ENCODE data around the gene CA5A. TPM values are rescaled to one million over a fixed set of nuclear protein-coding genes. Genes with fewer than 3 reads are reported as not detected.
A peak's percentile ranks its signal among the peaks of the same experiment; 100 is the strongest.
"Not testable (repeated sequence)": the region's sequence is repeated elsewhere in the genome, so short reads cannot be mapped to it uniquely, and the experiment has no call there.

The CA5A gene
- total RNA-seq, 1 experiment from 2014 or later, result not detected

DNA sequence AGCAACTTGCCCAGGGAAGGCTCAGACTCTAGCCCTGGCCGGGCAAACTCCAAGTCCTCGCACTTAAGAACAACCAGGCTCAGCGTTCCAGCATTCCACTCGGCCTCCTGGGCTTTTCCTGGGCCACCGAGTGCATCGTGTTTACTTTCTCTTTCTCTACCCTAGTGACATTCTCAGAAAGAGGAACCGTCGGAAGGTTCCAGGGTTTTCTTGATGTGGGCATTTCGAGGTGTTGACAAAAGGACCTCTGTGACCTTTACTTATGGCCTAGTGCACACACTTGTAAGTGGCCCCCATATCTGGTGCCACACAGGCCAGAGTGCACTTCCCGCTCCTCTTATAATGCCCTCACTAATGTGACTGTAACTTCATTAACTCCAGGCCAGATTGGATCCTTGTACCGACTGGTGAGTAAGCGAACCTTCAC is 11.8 kb upstream of the CA5A start:
- no peak for DNase-seq (ENCODE audit: low read depth)

DNA sequence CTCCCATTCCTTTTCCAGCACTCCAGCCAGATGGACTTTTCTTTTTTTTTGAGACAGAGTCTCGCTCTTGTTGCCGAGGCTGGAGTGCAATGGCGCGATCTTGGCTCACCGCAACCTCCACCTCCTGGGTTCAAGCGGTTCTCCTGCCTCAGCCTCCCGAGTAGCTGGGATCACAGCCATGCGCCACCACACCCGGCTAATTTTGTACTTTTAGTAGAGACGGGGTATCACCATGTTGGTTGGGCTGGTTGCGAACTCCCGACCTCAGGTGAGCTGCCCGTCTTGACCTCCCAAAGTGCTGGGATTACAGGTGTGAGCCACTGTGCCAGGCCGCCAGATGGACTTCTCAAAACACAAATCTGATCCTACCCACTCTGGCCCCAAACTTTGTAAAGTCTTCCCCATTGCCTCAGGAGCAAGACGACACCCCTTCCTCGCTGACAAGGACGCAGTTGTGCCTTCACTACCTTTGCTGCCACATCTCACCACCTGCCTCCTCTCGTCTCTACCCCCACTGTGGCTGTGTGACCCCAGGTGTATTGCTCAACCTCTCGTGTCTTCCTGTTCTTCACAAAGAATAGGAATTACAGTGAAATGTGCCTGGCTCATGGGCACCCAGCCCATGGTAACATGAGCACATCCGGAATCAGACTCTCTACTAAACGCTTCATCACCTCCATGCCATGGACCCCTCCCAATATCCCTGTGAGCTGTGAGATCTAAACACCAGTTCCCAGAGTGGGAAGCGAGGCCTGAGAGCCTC is 11.2 kb upstream of the CA5A start:
- DNase-seq (ENCODE audit: low read depth), result no peak

DNA sequence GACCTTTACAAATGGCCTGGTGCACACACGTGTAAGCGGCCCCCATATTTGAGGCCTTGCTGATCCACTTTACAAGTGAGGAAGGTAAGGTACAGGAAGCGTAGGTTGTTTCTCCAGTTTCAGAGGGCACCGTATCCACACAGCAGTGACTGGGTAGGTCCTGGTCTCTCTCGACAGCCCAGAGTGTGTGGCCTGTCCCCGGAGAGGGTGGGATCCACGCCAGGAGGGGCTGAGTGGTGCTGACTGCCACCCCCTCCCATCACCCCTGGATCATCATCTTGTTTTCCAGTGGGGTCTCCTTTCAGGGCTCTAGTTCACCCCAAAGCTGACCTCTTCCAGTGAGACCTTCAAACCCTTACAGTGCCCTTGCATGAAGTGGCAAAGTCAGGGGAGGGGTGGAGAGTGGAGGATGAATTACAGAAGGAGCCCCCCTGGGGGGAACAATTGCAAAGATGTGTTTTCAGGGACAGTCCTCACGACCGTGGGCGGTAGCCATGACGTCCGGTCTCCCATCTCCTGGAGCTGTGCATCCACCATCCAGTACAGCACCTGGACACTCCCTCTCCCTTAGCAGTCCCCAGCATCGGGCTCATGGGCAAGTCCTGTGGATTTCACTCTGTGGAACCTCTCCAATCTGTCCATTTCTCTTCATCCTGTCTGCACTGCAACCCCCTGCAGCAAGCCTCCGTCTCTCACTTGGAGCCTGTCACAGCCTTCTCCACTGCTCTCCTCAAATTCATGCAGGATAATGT is 10.4 kb upstream of the CA5A start:
- DNase-seq (ENCODE audit: low read depth), result no peak

DNA sequence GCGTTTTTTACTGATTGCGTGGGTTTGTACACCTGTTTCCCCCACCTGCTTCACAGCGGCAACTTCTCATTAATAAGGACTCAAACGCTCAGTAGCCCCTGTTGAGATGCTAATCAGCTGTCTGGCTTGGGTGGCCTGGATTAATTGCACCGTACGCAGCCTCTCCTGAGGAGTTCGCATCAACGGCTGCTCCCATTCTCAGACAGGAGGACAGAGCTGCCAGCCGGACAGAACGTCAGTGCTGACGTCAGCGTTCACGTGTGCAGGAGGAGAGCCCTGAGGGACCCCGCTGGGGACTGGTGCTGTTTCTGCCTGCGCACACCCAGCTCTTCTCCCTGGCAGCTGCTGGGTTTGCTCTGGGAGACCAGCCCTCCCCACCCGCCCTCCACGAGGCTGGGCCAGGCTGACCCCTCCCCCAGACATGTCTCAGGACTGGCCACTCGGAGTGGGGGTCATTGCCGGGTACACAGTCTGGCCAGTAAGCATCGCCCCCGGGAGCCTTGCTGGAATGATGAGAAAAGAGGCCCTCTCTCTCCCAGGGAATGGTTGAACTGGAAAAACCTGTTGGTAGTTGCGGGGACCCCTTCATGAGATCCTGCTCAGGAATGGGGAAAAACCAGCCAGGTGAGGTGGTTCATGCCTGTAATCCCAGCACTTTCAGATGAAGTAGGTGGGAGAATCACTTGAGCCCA is 9.2 kb upstream of the CA5A start:
- DNase-seq (ENCODE audit: low read depth), result peak; percentile 33

DNA sequence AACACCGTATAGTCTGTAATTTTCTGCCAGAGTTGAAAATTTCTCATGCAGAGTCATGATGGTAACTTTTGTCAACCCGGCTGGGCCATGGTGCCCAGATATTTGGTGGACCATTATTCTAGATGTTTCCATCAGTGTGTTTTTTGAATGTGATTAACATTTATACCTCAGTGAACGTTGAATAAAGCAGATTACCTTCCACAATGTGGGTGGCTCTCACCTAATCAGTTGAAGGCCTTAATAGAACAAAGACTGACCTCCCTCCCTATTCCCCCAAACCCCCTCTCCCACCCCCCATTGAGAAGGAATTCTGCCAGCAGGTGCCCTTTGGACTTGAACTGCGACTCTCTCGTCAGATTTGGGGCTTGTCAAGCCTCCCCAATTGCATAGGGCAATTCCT is 6.4 kb upstream of the CA5A start:
- no peak for DNase-seq (ENCODE audit: low read depth)

DNA sequence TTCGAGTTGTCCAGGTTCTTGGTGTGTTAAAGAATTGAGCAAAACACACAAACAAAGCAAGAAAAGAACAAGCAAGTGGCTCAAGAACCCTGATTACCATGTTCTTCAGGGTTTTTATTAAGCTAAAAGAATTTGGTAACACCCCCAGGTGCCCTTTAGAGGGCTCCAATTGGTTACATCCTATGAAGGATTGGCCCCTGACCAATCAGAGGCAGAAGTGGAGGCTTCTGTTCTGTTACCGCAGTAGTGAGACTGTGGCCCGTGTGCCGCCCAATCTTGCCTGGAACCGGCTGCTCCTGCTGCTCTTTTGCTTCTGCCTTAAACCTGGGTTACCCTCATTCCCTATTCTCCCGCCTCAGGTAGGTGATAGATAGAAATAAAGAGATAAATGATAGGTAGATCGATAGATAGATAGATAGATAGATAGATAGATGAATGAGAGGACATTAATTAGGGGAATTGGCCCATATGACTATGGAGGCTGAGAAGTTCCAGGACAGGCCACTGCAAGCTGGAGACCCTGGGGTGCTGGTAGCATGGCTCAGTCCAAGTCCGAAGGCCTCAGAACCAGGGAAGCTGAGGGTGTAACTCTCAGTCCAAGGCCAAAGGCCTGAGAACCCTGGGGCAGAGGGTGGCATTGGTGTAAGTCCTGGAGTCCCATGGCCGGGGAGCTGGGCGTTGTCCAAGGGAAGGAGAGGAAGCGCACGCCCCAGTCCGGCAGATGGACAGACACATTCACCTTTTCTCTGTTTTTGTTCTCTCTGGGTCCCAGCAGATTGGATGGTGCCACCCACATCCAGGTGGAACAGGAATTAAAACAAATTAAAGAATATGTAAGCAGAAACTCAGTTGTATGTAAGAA is 3.5 kb upstream of the CA5A start:
- no peak for DNase-seq (ENCODE audit: low read depth)

DNA sequence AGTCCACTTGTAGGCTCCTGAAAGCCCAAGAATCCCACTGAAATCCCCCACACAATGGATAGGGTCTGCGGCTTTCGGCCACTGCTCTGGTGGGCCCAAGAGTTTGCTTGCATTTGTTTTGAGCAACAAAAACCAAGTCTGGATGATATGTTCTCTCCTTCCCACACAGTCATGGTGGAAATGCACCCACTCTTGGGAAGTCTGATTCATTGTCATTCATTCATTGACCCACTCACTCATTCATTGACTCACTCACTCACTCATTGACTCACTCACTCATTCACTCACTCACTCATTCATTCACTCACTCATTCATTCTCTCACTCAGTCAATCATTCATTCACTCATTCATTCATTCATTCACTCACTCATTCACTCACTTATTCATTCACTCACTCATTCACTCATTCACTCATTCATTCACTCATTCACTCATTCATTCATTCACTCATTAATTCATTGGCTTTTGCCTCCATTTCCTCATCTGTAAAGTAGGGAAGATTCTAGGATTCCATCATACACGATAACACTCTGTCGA is 2.2 kb upstream of the CA5A start:
- no peak for DNase-seq (ENCODE audit: low read depth)

DNA sequence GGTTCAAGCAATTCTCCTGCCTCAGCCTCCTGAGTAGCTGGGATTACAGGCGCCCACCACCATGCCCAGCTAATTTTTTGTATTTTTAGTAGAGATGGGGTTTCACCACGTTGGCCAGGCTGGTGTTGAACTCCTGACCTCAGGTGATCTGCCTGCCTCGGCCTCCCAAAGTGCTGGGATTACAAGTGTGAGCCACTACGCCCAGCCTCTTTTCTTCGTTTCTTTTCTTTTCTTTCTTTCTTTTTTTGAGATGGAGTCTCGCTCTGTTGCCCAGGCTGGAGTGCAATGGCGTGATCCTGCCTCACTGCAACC is 858 bp upstream of the CA5A start:
- not testable (repeated sequence) for DNase-seq (ENCODE audit: low read depth)

DNA sequence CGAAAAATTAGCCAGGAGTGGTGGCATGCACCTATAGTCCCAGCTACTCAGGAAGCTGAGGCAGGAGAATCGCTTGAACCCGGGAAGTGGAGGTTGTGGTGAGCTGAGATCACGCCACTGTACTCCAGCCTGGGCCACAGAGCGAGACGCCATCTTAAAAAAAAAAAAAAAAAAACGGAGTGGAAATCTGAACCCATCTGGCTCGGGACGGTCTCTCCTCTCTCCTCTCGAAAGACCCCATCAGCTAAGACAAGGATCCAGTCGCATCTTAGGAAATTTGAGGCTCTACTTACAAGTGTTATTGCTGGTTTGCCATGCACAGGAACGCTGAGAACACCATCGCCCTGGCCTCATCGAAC is 334 bp downstream of the CA5A start:
- DNase-seq (ENCODE audit: low read depth), result not testable (repeated sequence)

DNA sequence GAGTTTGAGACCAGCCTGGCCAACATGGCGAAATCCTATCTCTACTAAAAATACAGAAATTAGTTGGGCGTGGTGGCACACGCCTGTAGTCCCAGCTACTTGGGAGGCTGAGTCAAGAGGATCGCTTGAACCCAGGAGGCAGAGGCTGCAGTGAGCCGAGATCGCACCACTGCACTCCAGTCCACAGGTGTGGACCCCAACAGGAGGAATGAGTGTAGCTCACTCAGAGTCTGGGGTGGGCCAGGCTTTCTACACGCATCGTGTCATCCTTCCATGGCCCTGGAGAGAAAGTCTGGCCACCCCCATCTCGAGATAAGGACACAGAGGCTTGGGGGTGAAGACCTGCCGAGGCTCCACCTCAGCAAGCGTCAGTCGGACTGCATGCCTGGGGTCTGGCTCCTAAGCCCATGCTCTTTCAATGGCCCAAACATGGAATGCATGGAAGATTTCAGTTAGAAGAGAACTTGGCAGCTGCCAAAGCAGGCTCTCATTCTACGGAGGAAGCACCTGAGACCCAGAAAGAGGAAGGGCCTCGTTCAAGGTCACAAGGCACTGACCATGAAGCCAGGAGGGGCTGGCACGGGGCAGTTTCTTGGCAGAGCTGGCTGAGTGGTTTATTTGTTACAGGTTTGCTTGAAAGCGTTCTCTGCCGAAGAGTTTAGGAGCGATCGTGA is 1.4 kb downstream of the CA5A start:
- not testable (repeated sequence) for DNase-seq (ENCODE audit: low read depth)

DNA sequence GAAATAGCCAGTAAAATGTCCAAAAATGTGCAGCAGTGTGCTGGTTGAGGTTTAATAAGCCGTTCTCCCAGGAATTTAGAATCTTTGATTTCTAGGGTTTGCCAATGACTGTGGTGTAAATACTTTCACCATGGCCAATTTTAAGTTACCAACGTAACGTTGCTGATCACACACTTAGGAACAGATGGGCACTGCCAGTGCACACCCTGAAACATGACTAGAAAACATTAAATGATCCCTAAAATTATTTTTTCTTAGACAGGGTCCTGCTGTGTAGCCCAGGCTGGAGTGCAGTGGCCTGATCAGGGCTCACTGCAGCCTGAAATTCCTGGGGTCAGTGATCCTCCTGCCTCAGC is 3.2 kb downstream of the CA5A start:
- no peak for DNase-seq (ENCODE audit: low read depth)

DNA sequence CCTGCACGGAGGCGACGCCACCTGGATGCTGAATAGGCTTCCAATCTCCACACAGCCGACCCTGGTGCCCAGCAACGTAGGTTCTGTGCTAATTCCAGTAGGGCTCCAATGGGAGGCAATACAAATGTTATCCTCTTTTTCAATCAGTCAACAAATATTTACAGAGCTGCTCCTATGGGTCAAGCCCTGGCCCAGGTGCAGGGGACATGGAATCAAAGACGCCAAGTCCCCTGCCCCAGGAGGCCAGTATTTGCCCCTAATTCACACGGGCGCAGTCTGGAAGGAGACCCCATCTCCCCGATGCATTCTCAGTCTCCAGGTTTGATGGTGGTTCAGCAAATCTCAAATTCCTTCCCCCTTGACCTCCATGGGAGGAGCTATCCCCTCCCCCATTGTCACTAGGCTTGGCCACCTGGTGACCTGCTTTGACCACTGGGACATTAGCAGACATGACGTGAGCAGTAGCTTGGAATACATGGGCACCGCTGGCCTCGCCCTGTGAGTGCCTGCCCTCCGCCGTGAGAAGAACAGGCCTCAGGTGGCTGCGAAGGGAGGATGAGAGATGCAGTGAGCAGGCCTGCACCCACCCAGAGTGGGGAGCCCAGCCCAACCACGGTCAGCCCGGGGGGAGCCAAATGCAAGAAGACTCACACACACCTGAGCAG is 3.7 kb downstream of the CA5A start:
- not testable (repeated sequence) for DNase-seq (ENCODE audit: low read depth)

DNA sequence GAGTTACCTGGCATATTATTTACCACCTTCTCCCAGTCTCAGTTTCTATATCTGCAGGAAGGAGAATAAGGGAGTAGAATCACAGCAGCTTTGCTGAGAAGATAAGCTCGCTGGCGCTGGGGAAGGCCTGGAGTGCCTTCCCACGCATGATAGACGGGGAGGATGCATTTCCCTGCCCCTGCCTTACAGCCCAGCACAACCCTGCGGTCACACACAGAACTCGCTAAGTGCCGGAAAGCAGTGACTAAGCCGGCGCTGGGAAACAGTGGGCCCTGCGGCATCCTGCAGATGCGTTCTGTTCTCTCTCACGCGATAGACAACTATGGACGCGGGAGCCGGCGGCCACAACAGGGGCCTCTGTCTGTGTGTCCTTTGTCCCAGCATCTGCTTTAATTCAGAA is 4.8 kb downstream of the CA5A start:
- DNase-seq (ENCODE audit: low read depth), result peak; percentile 95

DNA sequence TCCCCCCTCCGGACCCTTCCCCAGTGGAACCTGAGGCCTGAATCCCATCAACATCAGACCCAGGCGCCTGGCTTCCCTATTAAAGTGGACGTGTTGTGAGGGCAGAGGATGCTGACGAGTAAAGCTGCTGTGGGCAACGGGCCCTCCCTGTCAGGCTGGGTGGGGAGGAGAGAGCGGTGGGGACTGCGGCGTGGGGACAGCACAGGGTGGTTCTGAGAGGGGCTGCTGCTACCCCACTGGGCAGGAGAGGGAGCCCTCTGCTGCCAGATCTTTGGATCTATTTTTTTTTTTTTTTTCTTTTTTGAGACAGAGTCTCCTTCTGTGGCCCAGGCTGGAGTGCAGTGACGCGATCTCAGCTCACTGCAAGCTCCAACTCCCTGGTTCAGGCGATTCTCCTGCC is 5.9 kb downstream of the CA5A start:
- DNase-seq (ENCODE audit: low read depth), result peak; percentile 39

DNA sequence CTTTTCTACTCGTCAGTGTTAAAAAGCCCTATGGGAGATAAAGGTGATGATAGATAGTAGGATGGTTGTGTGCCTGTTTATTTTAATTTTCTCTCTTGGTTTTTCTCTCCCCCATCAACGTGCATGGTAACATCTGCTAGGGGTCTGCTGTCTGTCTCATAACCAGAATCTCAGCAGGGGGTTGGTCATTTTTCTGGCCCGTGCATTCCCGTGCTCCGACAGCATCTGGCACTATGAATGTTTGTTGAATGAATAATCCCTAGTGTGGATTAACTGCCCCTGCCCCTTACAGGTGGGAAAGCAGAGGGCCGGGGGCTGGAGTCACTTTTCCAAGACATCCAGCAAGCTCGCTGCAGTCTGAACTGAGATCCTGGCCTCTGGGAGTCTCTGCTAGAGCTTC is 6.3 kb downstream of the CA5A start:
- no peak for DNase-seq (ENCODE audit: low read depth)

DNA sequence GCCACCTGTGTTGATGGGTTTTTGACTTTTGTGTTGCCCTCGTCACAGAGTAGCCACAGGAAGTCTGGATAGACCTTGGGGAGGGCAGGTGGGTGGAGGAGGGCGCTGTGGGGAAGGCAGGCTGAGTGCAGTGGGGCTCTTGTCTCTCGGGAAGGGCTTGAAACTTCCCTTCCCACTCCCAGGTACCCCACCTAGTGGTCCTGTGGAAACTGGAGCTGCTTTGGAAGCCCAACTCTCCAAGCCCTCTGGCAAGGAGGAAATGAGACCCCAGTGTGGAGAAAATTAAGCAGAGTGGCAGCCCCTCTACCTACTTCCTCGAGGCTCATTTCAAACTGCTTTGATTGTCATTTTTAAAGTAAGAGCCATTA is 9.2 kb downstream of the CA5A start:
- DNase-seq (ENCODE audit: low read depth), result no peak

DNA sequence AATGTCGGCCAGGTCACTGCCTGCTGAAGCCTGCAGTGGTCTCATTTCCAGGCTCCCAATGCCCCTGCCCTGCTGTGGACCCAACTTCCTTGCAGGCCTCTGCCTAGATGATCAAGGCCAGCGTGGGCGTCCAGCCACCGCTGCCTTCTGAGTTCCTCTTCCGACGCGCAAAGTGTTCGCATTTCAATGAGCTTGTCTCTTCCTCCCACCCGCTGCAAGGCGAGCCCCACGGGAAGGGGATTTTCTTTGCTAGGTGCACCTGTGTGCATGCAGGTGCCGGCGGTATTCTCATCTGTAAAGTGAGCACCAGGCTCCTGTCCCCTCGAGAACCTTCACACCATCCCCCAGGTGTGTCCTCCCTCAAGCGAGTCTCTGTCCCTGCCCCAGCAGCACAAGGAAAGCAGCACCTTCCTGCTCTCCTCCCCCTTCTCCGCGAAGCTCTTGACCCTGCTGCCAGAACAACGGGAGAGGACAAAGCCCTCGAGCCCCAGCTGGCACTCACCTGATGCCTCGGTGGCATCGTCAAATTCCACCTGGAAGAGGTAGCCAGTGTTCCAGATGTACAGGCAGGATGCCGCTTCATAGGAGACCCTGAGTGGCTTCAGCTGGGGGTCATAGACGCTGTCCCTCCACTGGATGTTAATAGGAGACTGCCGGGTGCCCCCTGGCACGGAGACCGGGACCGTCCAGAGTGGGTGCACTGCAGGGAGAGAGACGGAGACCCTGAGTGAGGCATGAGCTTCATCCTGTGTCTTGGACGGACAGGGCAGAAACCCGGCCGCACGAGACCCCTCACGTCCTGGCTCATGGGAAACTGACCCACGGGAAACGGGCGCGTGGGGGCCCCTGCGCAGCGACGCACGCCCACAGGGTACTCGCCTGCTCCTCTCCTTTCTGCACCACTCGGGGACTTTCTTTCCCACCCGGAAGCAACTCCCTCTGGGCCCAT is 9.8 kb downstream of the CA5A start:
- no peak for DNase-seq (ENCODE audit: low read depth)

DNA sequence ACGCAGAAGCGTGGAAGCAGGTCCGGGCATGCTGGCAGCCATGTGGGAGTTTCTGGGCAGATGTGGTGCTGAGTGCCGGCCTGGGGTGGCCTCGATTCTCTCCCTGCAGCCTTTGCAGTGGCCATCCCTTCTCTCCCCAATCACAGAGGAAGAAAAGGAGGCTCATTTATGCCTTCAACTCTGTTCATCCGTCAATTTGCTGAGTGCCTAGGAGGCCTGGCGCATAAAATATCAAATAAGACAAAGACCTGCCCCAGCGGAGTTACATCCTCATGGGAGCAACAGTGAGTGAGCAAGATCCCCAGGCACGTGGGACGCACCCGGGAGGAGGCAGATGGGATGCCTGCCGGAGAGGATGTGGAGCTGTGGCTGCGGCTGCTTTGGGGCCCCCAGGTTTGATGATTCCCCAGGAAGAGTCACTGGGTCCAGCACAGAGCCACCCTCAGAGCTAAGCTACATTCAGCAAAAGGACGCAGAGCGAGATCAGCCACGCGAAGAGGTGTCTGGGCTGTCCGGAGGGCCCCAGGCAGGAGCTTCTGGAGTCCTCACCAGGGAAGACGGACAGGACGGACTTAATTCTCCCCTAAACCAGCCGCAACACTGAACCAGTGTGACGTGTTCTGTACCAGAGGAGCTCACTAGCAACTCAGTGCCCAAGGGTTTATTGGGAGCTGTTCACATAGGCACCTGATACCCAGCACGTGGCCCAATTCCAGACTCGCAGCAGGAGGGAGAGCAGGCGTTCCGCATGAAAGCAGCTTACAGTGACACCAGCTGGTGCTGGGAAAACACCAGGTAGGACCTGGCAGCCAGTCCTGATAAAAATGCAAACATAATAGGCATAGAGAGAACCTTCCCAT is 11.3 kb downstream of the CA5A start:
- peak; percentile 43 for DNase-seq (ENCODE audit: low read depth)

Data from Daoy (cell line).